Inflammatory macrophage (primary cell): ENCODE data around the gene DSG3.

ENCODE experiments used
- DNase-seq, 2 donors: peaks; one replicate each; pipeline ENCODE4 v3.0.0-alpha.2; 2020 to 2022
- total RNA-seq, 18 experiments: gene quantifications; one replicate each; lab custom pipeline; 2026; ENCODE audit warnings: mixed read lengths in 6 of 18, inconsistent platforms in 2 of 18; lab: John Stamatoyannopoulos, UW

Gene DSG3, protein sequence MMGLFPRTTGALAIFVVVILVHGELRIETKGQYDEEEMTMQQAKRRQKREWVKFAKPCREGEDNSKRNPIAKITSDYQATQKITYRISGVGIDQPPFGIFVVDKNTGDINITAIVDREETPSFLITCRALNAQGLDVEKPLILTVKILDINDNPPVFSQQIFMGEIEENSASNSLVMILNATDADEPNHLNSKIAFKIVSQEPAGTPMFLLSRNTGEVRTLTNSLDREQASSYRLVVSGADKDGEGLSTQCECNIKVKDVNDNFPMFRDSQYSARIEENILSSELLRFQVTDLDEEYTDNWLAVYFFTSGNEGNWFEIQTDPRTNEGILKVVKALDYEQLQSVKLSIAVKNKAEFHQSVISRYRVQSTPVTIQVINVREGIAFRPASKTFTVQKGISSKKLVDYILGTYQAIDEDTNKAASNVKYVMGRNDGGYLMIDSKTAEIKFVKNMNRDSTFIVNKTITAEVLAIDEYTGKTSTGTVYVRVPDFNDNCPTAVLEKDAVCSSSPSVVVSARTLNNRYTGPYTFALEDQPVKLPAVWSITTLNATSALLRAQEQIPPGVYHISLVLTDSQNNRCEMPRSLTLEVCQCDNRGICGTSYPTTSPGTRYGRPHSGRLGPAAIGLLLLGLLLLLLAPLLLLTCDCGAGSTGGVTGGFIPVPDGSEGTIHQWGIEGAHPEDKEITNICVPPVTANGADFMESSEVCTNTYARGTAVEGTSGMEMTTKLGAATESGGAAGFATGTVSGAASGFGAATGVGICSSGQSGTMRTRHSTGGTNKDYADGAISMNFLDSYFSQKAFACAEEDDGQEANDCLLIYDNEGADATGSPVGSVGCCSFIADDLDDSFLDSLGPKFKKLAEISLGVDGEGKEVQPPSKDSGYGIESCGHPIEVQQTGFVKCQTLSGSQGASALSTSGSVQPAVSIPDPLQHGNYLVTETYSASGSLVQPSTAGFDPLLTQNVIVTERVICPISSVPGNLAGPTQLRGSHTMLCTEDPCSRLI
- total RNA-seq: 0 to 0.52 (median 0) reads per million in 18 experiments

DNA sequence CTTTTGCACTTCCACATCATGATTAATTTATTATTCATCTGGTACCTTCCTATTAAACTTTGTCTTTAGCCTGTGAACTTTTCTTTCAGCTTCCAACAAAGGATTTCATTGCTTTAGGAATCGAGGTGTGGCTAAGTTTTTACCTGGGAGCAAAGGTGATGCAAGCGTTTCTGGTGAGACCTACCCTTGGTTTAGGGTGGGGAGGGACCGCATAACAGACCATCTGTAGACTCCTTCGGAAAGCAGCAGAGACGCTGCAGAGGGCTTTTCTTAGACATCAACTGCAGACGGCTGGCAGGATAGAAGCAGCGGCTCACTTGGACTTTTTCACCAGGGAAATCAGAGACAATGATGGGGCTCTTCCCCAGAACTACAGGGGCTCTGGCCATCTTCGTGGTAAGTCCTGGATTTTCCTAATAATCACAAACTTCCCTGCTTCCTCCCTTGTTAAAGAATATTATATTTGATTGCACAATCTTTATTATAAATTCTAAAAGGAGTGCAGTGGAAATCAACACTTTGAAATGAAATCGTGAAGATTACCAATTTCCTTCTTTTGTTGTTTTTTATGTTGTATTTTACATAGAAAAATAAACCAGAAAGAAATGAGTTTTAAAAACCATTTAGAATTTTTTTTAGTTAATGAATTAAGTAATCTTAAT is at the start of gene DSG3:
Gene DSG3, plus strand, starts transcription at position 212 of the 662 bp plus-strand sequence. Its CDS starts 137 bp downstream, at position 349.
- no peak for DNase-seq

DNA sequence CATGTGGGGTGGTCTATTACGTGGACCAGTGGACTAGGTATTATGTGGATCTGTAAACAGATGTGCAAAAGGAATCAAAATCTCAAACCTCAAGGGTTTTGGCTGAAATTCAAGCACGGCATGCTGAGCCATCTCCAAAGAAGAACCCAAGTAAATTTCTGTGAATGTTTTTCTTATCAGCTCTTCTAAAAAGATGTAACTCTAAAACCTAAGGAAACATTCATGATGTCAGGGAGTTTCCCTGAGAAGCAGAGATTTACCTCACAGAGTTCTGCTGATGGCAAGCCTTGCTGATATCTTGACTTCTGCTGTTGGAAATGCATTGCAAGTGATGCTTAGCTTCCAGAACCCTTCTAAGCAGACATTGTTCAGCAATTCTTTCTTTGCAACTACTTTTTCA is 49.4 kb upstream of the DSG3 start:
- no peak for DNase-seq

GRCh38 chr18:31399306-31400032 is 48.1 kb upstream of the DSG3 start:
- DNase-seq: no peak

DNA sequence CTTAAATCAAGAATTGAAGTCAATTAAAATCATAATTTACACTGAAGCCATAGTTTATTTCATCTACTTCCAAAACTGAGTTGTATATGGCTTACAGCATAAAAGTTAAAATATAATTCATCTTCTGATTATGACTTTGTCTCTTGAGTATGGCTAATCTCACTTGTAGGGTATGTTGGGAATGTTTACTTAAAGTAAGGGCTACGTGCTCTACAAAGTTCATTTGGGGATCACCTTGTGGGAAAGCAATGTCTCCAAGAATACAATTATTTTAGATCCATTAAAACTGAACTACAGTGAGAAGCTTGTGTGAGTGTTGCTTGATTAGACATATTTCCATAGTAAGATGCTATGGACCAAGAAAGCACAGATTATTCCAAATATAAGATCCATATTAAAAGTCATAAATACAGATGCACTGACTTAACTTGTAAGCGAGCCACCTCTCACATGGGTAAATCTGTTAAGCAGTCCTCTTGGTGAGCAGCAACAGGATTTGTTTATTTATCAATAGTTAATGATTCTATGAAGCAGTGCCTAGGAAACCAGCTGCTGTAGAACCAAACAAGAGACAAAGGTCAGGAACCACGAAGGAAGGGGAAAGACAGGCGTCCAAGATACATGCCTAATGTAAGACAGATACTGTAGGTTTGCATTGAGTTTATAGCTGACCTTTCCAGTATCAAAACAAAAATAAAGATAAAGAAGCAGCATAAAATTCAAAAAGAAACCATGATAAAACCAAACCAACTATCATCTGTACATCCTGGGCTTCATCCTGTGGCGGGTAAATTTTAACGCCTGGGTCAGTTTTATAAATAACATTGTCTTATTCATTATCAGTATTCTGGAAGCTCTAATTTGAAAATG is 46.1 kb upstream of the DSG3 start:
- DNase-seq: no peak

- no peak for DNase-seq
Measured at GRCh38 chr18:31402026-31402373, 45.5 kb upstream of the DSG3 start.

- DNase-seq: no peak
Measured at GRCh38 chr18:31403409-31403808, 44.1 kb upstream of the DSG3 start.

DNA sequence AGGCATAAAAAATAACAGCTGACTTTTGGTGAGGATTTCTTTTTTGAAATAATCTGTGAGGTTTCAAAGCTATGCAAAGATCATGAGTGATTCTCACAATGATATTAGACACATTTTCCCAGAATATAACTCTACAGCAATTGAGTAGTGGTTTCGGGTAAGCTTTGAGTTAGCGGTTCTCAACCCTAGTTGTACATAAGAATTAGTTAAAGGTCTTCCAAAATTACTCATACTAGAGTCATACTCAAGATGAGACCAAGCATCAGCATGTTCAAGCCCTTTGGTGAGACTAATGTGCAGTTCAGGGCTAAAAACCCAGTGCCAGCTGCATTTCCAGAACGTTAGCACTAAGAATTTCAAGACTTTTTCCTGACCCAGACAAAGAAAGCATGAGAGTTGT is 39.9 kb upstream of the DSG3 start:
- DNase-seq: no peak

- DNase-seq: no peak
Measured at GRCh38 chr18:31409276-31409675, 38.3 kb upstream of the DSG3 start.

- DNase-seq: no peak
Measured at GRCh38 chr18:31410716-31411483, 36.6 kb upstream of the DSG3 start.

GRCh38 chr18:31413137-31413536 is 34.4 kb upstream of the DSG3 start:
- no peak for DNase-seq

DNA sequence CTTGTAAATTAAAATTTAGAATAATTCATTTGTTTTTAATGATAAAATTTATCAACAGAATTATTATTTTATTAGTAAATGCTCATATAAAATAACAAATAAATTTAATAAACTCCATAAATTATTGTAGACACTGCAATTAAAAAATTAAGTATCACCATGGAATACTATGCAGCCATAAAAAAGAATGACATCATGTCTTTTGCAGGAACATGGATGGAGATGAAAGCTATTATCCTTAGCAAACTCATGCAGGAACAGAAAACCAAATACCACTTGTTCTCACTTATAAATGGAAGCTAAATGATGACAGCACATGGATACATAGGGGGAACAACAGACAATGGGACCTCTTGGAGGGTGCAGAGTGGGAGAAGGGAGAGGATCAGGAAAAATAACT is 29.7 kb upstream of the DSG3 start:
- DNase-seq: no peak

DNA sequence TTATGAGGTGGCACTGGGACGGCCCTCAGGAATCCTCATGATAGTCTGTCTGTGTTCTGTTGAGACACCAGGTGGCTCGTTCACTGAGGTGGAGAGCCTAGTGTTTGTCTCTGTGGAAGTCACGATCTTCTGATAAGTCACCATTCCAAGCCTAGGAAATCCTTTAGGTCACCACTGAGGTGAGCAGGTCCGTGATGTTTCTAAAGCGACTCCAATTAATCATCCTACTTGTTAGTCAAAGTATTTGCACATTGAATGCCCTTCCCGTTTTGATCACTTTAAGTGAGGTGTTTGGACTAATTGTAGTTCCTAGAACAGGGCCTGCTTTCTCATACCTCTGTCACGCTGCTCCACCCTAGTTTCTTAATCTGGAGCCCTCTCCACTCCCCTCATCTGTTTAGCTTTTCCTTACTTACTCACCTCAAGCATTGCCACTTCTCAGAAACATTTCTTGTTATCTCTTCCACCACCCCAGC is 28.0 kb upstream of the DSG3 start:
- no peak for DNase-seq

DNA sequence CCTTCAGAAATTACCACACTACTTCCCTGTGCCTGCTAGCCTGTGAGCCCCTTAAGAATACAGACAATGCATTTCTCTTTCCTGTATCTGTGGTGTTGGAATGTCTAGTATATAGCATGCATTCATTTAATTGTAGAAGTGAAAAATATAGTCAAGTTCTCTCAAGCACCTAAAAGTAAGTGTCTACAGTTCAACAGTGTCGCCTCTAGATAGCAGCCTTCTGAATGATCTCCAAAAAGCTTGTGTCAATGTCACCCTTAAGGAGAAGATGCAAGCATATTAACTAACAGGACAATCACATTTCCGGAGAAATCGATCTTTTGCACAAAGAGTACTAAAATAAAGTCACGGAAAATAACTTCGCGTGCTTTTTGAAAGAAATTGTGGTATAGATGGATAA is 27.5 kb upstream of the DSG3 start:
- DNase-seq: no peak

DNA sequence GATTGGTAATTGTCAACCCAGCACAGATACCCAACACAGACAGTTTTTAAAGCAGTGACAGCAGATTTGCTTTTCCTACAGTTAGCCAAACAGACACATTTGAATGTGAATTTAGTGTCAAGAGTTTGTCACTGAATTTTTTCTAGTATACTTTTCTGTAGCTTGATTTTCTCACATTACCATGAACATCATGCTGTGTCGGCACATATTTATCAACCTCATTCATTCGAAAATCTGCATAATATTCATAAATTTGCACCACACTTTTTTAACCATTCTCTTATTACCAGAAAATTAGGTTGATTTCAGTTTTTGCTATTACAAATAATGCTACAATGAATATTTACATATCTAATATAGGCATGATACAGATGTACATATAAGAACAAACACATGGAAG is 27.0 kb upstream of the DSG3 start:
- DNase-seq: no peak

GRCh38 chr18:31424383-31424988 is 23.1 kb upstream of the DSG3 start:
- peak; percentile 9 to 25 for DNase-seq

DNA sequence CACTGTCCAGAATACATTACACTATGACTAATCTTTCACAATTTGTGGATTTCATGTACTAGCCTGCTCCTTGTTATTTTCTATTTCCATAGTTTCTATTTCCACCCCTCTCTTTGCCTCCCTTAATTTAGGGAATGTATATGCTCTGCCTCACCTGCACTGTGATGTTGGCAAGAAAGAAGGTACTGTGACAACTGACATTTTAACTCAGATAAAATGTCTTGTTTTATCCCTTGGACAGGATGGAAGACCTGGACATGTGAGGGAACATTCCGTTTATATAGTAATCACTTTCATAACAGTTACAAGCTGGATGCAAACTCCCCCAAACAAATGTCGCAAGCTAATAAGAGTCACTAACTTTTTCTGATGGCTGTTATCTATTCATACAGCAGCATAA is 21.5 kb upstream of the DSG3 start:
- no peak for DNase-seq

DNA sequence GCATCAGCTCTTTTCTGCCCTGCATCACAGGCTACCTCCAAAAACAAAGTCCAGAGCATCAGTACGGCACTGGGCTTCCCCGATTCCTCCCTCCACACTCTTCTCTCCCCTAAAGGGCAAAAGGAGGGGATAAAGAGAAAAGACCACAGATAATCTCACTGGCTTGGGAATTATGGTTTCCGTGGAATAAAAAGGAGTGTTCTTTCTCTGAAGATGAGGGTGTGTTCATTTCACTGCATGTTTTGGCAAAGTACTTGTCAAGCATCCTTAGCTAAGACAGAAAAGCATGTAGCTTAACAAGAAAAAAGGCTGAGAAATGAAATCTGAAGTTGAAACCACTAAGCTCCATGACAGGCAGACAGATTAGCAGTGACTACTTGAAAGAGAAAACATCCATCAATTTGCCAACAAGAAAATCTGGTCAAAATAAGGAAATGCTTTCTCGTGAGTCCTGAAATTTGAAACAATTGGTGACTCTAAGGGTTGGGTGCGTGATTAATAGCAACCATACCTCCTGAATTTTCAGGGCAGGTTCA is 20.6 kb upstream of the DSG3 start:
- no peak for DNase-seq

GRCh38 chr18:31428211-31428610 is 19.3 kb upstream of the DSG3 start:
- no peak for DNase-seq

- DNase-seq: no peak
Measured at GRCh38 chr18:31429623-31430022, 17.9 kb upstream of the DSG3 start.

GRCh38 chr18:31430072-31430471 is 17.5 kb upstream of the DSG3 start:
- no peak for DNase-seq
